SK-N-SH (cell line): Measurements from ENCODE around the gene KRT26. TPM values are rescaled to one million over a fixed set of nuclear protein-coding genes. Genes with fewer than 3 reads are reported as not detected.

ENCODE experiments used
- CTCF ChIA-PET: fragments of 300-600, 350-600 bp; formaldehyde crosslinking; extraction: SDS; loops from one replicate; lab custom pipeline; 2021; lab: Yijun Ruan, JAX
- POLR2A ChIA-PET: fragments of 350-600 bp; sonication (Branson Sonifier 250); formaldehyde crosslinking; extraction: SDS; loops from one replicate; lab custom pipeline; 2020; ENCODE audit warnings: antibody characterized with exemption, inconsistent platforms; lab: Yijun Ruan, JAX
- DNase-seq: peaks from one replicate; pipeline ENCODE4 v3.0.0; 2012
- H2AFZ ChIP-seq: fragments of 200-600 bp; sonication (generic); 2 replicates; pipeline ENCODE4 v1.8.1; 2016; ENCODE audit warnings: antibody characterized with exemption, mild to moderate bottlenecking, low read depth
- H3F3A ChIP-seq: fragments of 200-600 bp; sonication (generic); replicated peaks from 2 replicates; pipeline ENCODE3; 2016; ENCODE audit warnings: antibody characterized with exemption, mild to moderate bottlenecking; ENCODE audit not compliant: insufficient read depth
- H3K27ac ChIP-seq, 2 experiments: fragments of 200-500 bp in 1 of 2; fragments of 200-600 bp in 1 of 2; sonication (Bioruptor generic) in 1 of 2; sonication (generic), shearing (Covaris generic) in 1 of 2; 2 replicates each; pipeline versions ENCODE4 v1.5.1 to v1.6.1; 2014 to 2016; ENCODE audit warnings: low read depth in 2 of 2, inconsistent platforms in 1 of 2, low read length in 1 of 2, mild to moderate bottlenecking in 1 of 2, mixed read lengths in 1 of 2
- H3K27me3 ChIP-seq: fragments of 200-600 bp; sonication (generic), shearing (Covaris generic); 2 replicates; pipeline ENCODE4 v1.6.1; 2016; ENCODE audit warnings: mixed run types; ENCODE audit not compliant: insufficient read depth
- H3K36me3 ChIP-seq, 2 experiments: fragments of 200-500 bp in 1 of 2; fragments of 200-600 bp in 1 of 2; sonication (Bioruptor generic) in 1 of 2; sonication (generic) in 1 of 2; replicated peaks in 1 of 2; 2 replicates each; pipeline versions ENCODE3 to v1.5.1; 2014 to 2016; ENCODE audit warnings: low read length in 1 of 2, mild to moderate bottlenecking in 1 of 2; ENCODE audit not compliant: insufficient read depth in 2 of 2, control insufficient read depth in 1 of 2
- H3K4me1 ChIP-seq, 2 experiments: fragments of 200-500 bp in 1 of 2; fragments of 200-600 bp in 1 of 2; sonication (Bioruptor generic) in 1 of 2; sonication (generic), shearing (Covaris generic) in 1 of 2; 2 replicates each; pipeline versions ENCODE4 v1.5.1 to v1.6.1; 2014 to 2016; ENCODE audit warnings: low read depth in 1 of 2, low read length in 1 of 2, mixed run types in 1 of 2; ENCODE audit not compliant: insufficient read depth in 2 of 2, control insufficient read depth in 1 of 2
- H3K4me2 ChIP-seq: fragments of 200-600 bp; sonication (generic), shearing (Covaris generic); 2 replicates; pipeline ENCODE4 v1.6.1; 2017; ENCODE audit warnings: mixed run types
- H3K4me3 ChIP-seq, 2 experiments: fragments of 200-500 bp in 1 of 2; fragments of 200-600 bp in 1 of 2; sonication (Bioruptor generic) in 1 of 2; sonication (generic), shearing (Covaris generic) in 1 of 2; 2 replicates each; pipeline versions ENCODE4 v1.5.1 to v1.8.1; 2014 to 2016; ENCODE audit warnings: low read depth in 2 of 2, inconsistent platforms in 1 of 2, low read length in 1 of 2, mild to moderate bottlenecking in 1 of 2, mixed read lengths in 1 of 2, moderate library complexity in 1 of 2
- H3K79me2 ChIP-seq: fragments of 200-600 bp; sonication (generic); 2 replicates; pipeline ENCODE4 v1.8.1; 2017; ENCODE audit warnings: mild to moderate bottlenecking; ENCODE audit not compliant: insufficient read depth
- H3K9ac ChIP-seq: fragments of 200-600 bp; sonication (generic); 2 replicates; pipeline ENCODE4 v1.6.1; 2017; ENCODE audit warnings: mixed run types
- H3K9me2 ChIP-seq: fragments of 200-600 bp; sonication (generic); 2 replicates; pipeline ENCODE4 v1.6.1; 2017; ENCODE audit warnings: mixed run types
- H3K9me3 ChIP-seq: fragments of 200-600 bp; sonication (generic); 2 replicates; pipeline ENCODE4 v1.6.1; 2017; ENCODE audit warnings: mixed run types, mild to moderate bottlenecking, moderate library complexity
- H4K20me1 ChIP-seq: fragments of 200-600 bp; sonication (generic); 2 replicates; pipeline ENCODE4 v1.6.1; 2017; ENCODE audit warnings: mild to moderate bottlenecking, mixed run types; ENCODE audit not compliant: insufficient read depth
- CHD2 ChIP-seq: fragments of 150-350 bp; IDR thresholded peaks from 2 replicates; pipeline ENCODE4 v1.6.1; 2018; ENCODE audit warnings: low read length; ENCODE audit not compliant: partially characterized antibody
- ELF1 ChIP-seq: IDR thresholded peaks from 2 replicates; pipeline ENCODE4 v1.4.0; 2012
- EZH2phosphoT487 ChIP-seq: fragments of 200-600 bp; sonication (generic); IDR thresholded peaks from 2 replicates; pipeline ENCODE4 v1.6.1; 2017; ENCODE audit warnings: low read depth, mixed run types, mild to moderate bottlenecking, antibody characterized with exemption, moderate library complexity, borderline replicate concordance
- FOSL2 ChIP-seq: IDR thresholded peaks from 2 replicates; pipeline ENCODE4 v1.4.0; 2012; ENCODE audit warnings: low read depth, mild to moderate bottlenecking, moderate library complexity, borderline replicate concordance
- RFX5 ChIP-seq: IDR thresholded peaks from 2 replicates; pipeline ENCODE4 v1.6.1; 2012; ENCODE audit warnings: mild to moderate bottlenecking, improper control_type of control experiment, low read length
- SIN3A ChIP-seq: IDR thresholded peaks from 2 replicates; pipeline ENCODE4 v1.6.1; 2012; ENCODE audit warnings: low read depth, mild to moderate bottlenecking, low read length, moderate library complexity, borderline replicate concordance
- TAF1 ChIP-seq: IDR thresholded peaks from 2 replicates; pipeline ENCODE4 v1.6.1; 2012; ENCODE audit warnings: low read depth, mild to moderate bottlenecking, low read length, moderate library complexity, borderline replicate concordance
- WGBS: methylation state at CpG from one replicate; pipeline ENCODE4 v1.1.6; 2017; ENCODE audit warnings: low lambda C conversion rate; 5-methylcytosine and 5-hydroxymethylcytosine counted together
- polyA plus RNA-seq, 3 experiments: library from polyadenylated mRNA; depleted of rRNA; stranded (reverse); fragments of >200 nt; gene quantifications; 2 replicates each; pipeline ENCODE4 v1.2.3, GENCODE V29; 2012
- TF ChIP-seq, protein P1 (sequence below): fragments of 200-600 bp; sonication (generic); IDR thresholded peaks from 2 replicates; pipeline ENCODE4 v1.6.1; 2017; ENCODE audit warnings: antibody characterized with exemption, mild to moderate bottlenecking, moderate library complexity
- TF ChIP-seq, protein P2 (sequence below): fragments of 150-350 bp; IDR thresholded peaks from 2 replicates; pipeline ENCODE4 v1.6.1; 2017; ENCODE audit warnings: antibody characterized with exemption, low read length, low read depth, borderline replicate concordance
- TF ChIP-seq, protein P3 (sequence below): IDR thresholded peaks from 2 replicates; pipeline ENCODE4 v1.6.1; 2012; ENCODE audit warnings: mild to moderate bottlenecking, low read depth, low read length, moderate library complexity
- TF ChIP-seq, protein P4 (sequence below): IDR thresholded peaks from 2 replicates; pipeline ENCODE4 v1.4.0; 2012; ENCODE audit warnings: low read depth, borderline replicate concordance
- TF ChIP-seq, protein P5 (sequence below): fragments of 150-350 bp; IDR thresholded peaks from 2 replicates; pipeline ENCODE4 v1.6.1; 2016; ENCODE audit warnings: mild to moderate bottlenecking, low read depth, low read length

The KRT26 gene
- polyA plus RNA-seq, 1 of the 3 experiments (the other 2 are of a cell fraction) = not detected

DNA sequence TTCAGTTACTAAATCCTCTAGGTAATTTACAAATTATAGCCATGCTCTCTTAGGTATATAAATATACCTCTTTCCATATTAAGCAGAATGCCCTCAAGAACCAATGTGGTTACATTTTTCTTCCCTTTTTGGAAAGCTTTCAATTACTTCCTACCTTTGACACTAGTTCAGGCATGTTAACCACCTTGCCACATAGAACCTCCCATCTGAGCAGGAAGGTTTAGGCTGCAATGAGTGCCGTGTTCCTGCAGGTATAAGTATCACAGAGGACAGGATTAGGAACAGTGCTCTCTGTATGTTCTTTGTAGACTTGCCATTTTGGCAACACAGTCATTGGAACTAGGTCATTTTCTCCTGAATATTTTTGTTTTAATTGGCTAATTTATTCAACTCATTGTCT, 37.0 kb downstream of the KRT26 start (continued):
- TF ChIP-seq, protein P1, sequence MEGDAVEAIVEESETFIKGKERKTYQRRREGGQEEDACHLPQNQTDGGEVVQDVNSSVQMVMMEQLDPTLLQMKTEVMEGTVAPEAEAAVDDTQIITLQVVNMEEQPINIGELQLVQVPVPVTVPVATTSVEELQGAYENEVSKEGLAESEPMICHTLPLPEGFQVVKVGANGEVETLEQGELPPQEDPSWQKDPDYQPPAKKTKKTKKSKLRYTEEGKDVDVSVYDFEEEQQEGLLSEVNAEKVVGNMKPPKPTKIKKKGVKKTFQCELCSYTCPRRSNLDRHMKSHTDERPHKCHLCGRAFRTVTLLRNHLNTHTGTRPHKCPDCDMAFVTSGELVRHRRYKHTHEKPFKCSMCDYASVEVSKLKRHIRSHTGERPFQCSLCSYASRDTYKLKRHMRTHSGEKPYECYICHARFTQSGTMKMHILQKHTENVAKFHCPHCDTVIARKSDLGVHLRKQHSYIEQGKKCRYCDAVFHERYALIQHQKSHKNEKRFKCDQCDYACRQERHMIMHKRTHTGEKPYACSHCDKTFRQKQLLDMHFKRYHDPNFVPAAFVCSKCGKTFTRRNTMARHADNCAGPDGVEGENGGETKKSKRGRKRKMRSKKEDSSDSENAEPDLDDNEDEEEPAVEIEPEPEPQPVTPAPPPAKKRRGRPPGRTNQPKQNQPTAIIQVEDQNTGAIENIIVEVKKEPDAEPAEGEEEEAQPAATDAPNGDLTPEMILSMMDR = no peak

DNA sequence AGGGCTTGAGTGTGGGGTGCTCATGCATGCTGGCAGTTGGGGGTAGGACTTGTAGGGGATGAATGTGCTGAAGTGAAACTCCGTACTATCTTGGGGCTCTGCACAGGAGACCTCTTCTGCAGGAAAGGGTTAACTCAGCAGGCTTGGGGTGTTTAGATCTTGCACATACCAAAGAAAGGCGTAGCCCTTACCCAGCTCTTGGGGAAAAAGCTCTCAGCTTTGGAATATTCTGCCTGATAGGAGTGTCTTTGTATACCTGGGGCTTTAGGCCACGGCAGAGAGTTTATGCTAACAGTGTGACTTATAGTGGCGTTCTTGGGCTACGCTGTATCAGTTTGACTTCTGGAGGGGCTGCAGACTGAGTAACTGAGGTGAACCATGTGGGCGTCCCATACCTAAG, 38.0 kb downstream of the KRT26 start:
- Histone ChIP-seq H3K4me3 (no peak overlapping the region), H3K4me1 (no peaks in the 10 kb centered on the region), H3K9me3 (no peaks in the 10 kb centered on the region), H2AFZ (no peak overlapping the region), H3K36me3 (no peaks in the 10 kb centered on the region), H3K4me2 (no peak overlapping the region), H4K20me1 (no peaks in the 10 kb centered on the region), H3K9ac (no peak overlapping the region), H3K79me2 (no peaks in the 10 kb centered on the region), H3K27ac (no peak overlapping the region), H3F3A (no peaks in the 10 kb centered on the region), H3K9me2 (no peaks in the 10 kb centered on the region), H3K27me3 (peaks cover 53% of the 10 kb centered on the region; the same call in 1 of the 2 replicates)
- TF ChIP-seq, protein P2, sequence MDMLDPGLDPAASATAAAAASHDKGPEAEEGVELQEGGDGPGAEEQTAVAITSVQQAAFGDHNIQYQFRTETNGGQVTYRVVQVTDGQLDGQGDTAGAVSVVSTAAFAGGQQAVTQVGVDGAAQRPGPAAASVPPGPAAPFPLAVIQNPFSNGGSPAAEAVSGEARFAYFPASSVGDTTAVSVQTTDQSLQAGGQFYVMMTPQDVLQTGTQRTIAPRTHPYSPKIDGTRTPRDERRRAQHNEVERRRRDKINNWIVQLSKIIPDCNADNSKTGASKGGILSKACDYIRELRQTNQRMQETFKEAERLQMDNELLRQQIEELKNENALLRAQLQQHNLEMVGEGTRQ = no peak
- TF ChIP-seq TAF1 (no peak), FOSL2 (no peak), ELF1 (no peak), EZH2phosphoT487 (no peak), RFX5 (no peak), SIN3A (no peak), CHD2 (no peak)
- TF ChIP-seq, protein P3, sequence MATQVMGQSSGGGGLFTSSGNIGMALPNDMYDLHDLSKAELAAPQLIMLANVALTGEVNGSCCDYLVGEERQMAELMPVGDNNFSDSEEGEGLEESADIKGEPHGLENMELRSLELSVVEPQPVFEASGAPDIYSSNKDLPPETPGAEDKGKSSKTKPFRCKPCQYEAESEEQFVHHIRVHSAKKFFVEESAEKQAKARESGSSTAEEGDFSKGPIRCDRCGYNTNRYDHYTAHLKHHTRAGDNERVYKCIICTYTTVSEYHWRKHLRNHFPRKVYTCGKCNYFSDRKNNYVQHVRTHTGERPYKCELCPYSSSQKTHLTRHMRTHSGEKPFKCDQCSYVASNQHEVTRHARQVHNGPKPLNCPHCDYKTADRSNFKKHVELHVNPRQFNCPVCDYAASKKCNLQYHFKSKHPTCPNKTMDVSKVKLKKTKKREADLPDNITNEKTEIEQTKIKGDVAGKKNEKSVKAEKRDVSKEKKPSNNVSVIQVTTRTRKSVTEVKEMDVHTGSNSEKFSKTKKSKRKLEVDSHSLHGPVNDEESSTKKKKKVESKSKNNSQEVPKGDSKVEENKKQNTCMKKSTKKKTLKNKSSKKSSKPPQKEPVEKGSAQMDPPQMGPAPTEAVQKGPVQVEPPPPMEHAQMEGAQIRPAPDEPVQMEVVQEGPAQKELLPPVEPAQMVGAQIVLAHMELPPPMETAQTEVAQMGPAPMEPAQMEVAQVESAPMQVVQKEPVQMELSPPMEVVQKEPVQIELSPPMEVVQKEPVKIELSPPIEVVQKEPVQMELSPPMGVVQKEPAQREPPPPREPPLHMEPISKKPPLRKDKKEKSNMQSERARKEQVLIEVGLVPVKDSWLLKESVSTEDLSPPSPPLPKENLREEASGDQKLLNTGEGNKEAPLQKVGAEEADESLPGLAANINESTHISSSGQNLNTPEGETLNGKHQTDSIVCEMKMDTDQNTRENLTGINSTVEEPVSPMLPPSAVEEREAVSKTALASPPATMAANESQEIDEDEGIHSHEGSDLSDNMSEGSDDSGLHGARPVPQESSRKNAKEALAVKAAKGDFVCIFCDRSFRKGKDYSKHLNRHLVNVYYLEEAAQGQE = no peak
- TF ChIP-seq, protein P4, sequence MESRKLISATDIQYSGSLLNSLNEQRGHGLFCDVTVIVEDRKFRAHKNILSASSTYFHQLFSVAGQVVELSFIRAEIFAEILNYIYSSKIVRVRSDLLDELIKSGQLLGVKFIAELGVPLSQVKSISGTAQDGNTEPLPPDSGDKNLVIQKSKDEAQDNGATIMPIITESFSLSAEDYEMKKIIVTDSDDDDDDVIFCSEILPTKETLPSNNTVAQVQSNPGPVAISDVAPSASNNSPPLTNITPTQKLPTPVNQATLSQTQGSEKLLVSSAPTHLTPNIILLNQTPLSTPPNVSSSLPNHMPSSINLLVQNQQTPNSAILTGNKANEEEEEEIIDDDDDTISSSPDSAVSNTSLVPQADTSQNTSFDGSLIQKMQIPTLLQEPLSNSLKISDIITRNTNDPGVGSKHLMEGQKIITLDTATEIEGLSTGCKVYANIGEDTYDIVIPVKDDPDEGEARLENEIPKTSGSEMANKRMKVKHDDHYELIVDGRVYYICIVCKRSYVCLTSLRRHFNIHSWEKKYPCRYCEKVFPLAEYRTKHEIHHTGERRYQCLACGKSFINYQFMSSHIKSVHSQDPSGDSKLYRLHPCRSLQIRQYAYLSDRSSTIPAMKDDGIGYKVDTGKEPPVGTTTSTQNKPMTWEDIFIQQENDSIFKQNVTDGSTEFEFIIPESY = no peak
- TF ChIP-seq, protein P1 = no peak
- TF ChIP-seq, protein P5, sequence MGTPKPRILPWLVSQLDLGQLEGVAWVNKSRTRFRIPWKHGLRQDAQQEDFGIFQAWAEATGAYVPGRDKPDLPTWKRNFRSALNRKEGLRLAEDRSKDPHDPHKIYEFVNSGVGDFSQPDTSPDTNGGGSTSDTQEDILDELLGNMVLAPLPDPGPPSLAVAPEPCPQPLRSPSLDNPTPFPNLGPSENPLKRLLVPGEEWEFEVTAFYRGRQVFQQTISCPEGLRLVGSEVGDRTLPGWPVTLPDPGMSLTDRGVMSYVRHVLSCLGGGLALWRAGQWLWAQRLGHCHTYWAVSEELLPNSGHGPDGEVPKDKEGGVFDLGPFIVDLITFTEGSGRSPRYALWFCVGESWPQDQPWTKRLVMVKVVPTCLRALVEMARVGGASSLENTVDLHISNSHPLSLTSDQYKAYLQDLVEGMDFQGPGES = no peak
- CTCF ChIA-PET = interaction anchor here (1.2 kb wide), 1 partner anchor 10 kb away, joined by 4 read pairs; no protein-coding TSS in a partner anchor
- POLR2A ChIA-PET = no interaction called here
- no peak for DNase-seq
- 15% methylated on average over 6 of the region's 6 CpGs for WGBS
